ENCODE results near the gene XXYLT1. TPM values are rescaled to one million over a fixed set of nuclear protein-coding genes. Genes with fewer than 3 reads are reported as not detected.

Gene XXYLT1
- total and polyA plus RNA-seq, 2 of the 8 experiments (the other 6 are each of a cell fraction or from before 2014, with no cell fraction given) = 18.9 to 23.8 TPM

GRCh38 chr3:195031574-195032003 is 239.4 kb downstream of the XXYLT1 start:
- Histone ChIP-seq H4K91ac (replicated peaks; ENCODE audit: insufficient read length, low read length) (no peak overlapping the region), H3K23ac (ENCODE audit: insufficient read length) (no peak overlapping the region), H3K14ac (ENCODE audit: insufficient read length) (no peak overlapping the region), H3K4me2 (ENCODE audit: insufficient read depth in 1 of 2, low read depth in 2 of 2, low read length in 2 of 2) (no peak overlapping the region), H3K27ac (ENCODE audit: low read depth, low read length) (no peak overlapping the region), H3K4ac (replicated peaks; ENCODE audit: insufficient read length, low read depth, low read length) (no peak overlapping the region), H3K9ac (replicated peaks in 1 of 4; ENCODE audit: extremely low read depth in 1 of 4, low read depth in 3 of 4, low read length in 3 of 4) (no peak overlapping the region), H4K20me1 (replicated peaks in 1 of 2; ENCODE audit: control insufficient read depth in 1 of 2, insufficient read depth in 2 of 2, low read length in 2 of 2) (no peaks in the 10 kb centered on the region), H3K4me3 (ENCODE audit: extremely low read depth in 1 of 4, insufficient read depth in 2 of 4, low read depth in 3 of 4, low read length in 4 of 4) (no peak overlapping the region), H2AFZ (ENCODE audit: low read length) (no peak overlapping the region), H4K8ac (ENCODE audit: extremely low read depth, insufficient read depth, low read length) (no peak overlapping the region), H2BK15ac (ENCODE audit: low read length) (no peak overlapping the region), H3K9me3 (ENCODE audit: insufficient read depth in 2 of 2, low read depth in 1 of 2, low read length in 1 of 2) (no peaks in the 10 kb centered on the region), H3K79me2 (ENCODE audit: control insufficient read depth in 1 of 2, insufficient read depth in 2 of 2, low read length in 2 of 2) (no peaks in the 10 kb centered on the region), H2BK5ac (ENCODE audit: low read depth, low read length) (no peak overlapping the region), H2BK20ac (ENCODE audit: low read length) (no peak overlapping the region), H2BK12ac (ENCODE audit: low read depth, low read length) (no peak overlapping the region), H4K5ac (ENCODE audit: insufficient read length, low read depth, low read length) (no peak overlapping the region), H3K56ac (replicated peaks; ENCODE audit: insufficient read length, low read depth, low read length) (no peak overlapping the region), H3K79me1 (ENCODE audit: low read depth, low read length) (no peaks in the 10 kb centered on the region), H2AK5ac (ENCODE audit: low read depth, low read length) (no peak overlapping the region; the same call in 1 of the 2 replicates), H3K23me2 (ENCODE audit: low read depth, low read length) (no peaks in the 10 kb centered on the region), H2BK120ac (replicated peaks; ENCODE audit: low read depth, low read length) (no peak overlapping the region), H3K4me1 (replicated peaks in 1 of 4; ENCODE audit: control insufficient read depth in 3 of 4, insufficient read depth in 4 of 4, low read length in 3 of 4) (peaks cover 4 to 14% (median 10%) of the 10 kb centered on the region in 4 experiments; a peak in 6 of 7 replicates), H3K18ac (ENCODE audit: extremely low read depth, low read length) (no peak overlapping the region), H3K36me3 (ENCODE audit: control insufficient read depth in 2 of 4, insufficient read depth in 4 of 4, low read length in 3 of 4) (no peaks in the 10 kb centered on the region), H3K27me3 (replicated peaks in 1 of 4; ENCODE audit: control insufficient read depth in 3 of 4, extremely low read depth in 1 of 4, insufficient read depth in 3 of 4, low read length in 3 of 4) (peaks cover 0 to 9% (median 8%) of the 10 kb centered on the region in 4 experiments; a peak in 3 of 7 replicates)
- 87% methylated on average over 5 of the region's 5 CpGs; no CpG with 5 or more reads in 1 of the 2 experiments for WGBS, 2 experiments (ENCODE audit: extremely low coverage in 1 of 2, insufficient coverage in 1 of 2, insufficient read length in 1 of 2, insufficient replicate concordance in 2 of 2, low coverage in 1 of 2, low lambda C conversion rate in 2 of 2, missing lambda C conversion rate in 1 of 2)
- POLR2A ChIA-PET (ENCODE audit: partially characterized antibody) = no interaction called here
- DNase-seq (ENCODE audit: low read depth in 1 of 2, low spot score in 2 of 2) (no peak), FAIRE-seq (no peak)
- CTCF ChIA-PET (ENCODE audit: partially characterized antibody) = interaction anchor here (0.6 to 5.8 kb wide), 13 partner anchors 8 to 1232 kb away, joined by 3 to 33 read pairs (median 3); no protein-coding TSS in a partner anchor
- TF ChIP-seq TBP (IDR thresholded peaks at IDR 0.05; ENCODE audit: low read depth, low read length) (no peak), FOSL1 (IDR thresholded peaks at IDR 0.05; ENCODE audit: insufficient read depth, low read depth, low read length) (no peak), PHF8 (conservative IDR thresholded peaks at IDR 0.05; ENCODE audit: low read depth, low read length) (no peak), CBX8 (IDR thresholded peaks at IDR 0.05; ENCODE audit: borderline replicate concordance, low read depth, low read length) (no peak), BRCA1 (IDR thresholded peaks at IDR 0.05; ENCODE audit: low read depth, low read length) (no peak), BCL11A (IDR thresholded peaks at IDR 0.05; ENCODE audit: low read depth in 2 of 2, low read length in 2 of 2) (no peak), HDAC2 (IDR thresholded peaks at IDR 0.05; ENCODE audit: borderline replicate concordance in 1 of 2, low read depth in 2 of 2, low read length in 2 of 2) (no peak), RFX5 (IDR thresholded peaks at IDR 0.05; ENCODE audit: borderline replicate concordance, low read depth, low read length) (no peak), ASH2L (IDR thresholded peaks at IDR 0.05; ENCODE audit: low read length) (no peak), SP2 (IDR thresholded peaks at IDR 0.05; ENCODE audit: low read length) (no peak), SP4 (IDR thresholded peaks at IDR 0.05; ENCODE audit: low read length) (no peak), CREB1 (IDR thresholded peaks at IDR 0.05) (no peak), CHD2 (IDR thresholded peaks at IDR 0.05; ENCODE audit: low read length) (no peak), KDM1A (IDR thresholded peaks at IDR 0.05; ENCODE audit: borderline replicate concordance, low read length) (no peak), SIRT6 (IDR thresholded peaks at IDR 0.05; ENCODE audit: low read length) (no peak), NRF1 (IDR thresholded peaks at IDR 0.05; ENCODE audit: low read depth, low read length) (no peak)
